Measurements from ENCODE around the gene CRMP1.
A peak's percentile ranks its signal among the peaks of the same experiment; 100 is the strongest.

CRMP1 gene

DNA sequence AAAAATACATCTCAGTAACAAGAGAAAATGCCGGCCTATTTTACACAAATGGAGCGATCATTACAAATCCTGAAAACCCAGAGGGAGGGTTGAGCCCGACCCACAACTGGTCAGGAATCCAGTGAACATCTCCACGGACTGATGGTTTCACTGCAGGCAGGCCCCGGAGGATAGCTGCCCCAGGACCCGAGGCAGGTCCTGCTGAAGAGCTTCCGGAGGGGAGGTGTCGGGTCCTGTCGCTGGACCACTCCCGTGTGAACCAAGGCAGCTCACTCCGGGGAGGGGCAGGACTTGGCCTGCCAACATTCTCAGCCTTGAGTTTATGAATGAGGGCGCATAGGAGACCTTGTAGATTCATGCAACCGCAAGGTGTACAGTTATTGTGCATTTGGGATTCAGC lies 4.8 kb upstream of the CRMP1 start:
- DNase-seq (ENCODE audit: low spot score) = no peak
- TF ChIP-seq, protein P1, sequence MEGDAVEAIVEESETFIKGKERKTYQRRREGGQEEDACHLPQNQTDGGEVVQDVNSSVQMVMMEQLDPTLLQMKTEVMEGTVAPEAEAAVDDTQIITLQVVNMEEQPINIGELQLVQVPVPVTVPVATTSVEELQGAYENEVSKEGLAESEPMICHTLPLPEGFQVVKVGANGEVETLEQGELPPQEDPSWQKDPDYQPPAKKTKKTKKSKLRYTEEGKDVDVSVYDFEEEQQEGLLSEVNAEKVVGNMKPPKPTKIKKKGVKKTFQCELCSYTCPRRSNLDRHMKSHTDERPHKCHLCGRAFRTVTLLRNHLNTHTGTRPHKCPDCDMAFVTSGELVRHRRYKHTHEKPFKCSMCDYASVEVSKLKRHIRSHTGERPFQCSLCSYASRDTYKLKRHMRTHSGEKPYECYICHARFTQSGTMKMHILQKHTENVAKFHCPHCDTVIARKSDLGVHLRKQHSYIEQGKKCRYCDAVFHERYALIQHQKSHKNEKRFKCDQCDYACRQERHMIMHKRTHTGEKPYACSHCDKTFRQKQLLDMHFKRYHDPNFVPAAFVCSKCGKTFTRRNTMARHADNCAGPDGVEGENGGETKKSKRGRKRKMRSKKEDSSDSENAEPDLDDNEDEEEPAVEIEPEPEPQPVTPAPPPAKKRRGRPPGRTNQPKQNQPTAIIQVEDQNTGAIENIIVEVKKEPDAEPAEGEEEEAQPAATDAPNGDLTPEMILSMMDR (IDR thresholded peaks at IDR 0.05; ENCODE audit: extremely low read depth, missing control alignments) = no peak

DNA sequence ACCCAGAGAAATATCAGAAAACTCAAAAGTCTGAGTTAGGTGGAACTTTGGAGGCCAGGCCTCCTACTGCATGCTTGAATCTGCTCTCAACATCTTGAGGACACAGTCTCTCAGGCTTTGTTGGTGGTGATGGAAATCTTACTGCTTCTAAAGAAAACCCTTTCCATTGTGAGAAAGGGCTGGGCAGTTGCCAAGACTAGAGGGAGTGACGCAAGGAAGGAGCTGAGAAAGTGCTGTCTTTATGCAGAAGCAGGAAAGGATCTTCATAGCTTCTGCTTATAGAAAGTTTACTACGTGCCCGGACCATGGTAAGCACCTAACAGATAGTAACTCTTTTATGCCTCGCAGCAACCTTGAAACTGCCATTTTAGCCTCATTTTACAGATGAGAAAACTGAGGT lies 2.4 kb upstream of the CRMP1 start:
- DNase-seq (ENCODE audit: low spot score) = no peak
- TF ChIP-seq, protein P1 (IDR thresholded peaks at IDR 0.05; ENCODE audit: extremely low read depth, missing control alignments) = no peak

DNA sequence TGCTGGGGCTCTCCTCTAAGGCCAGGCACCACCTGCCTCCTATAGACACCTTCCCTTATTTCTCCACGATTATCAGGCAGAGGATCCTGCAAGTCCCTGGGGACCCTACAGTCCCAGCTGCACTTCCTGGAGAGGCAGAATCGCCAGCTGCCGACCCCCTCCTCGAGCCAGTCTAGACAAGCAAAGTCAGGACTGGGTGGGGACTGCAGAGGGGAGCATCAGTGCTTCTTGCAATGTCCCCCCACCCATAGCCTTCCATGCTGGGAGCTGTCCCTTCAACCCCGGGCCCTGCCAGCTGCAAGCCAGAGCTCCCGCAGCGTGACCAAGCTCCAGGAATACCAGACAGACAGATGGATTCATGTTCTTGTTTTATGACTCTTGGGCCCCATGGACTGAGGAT lies 1.4 kb upstream of the CRMP1 start:
- TF ChIP-seq, protein P1 (IDR thresholded peaks at IDR 0.05; ENCODE audit: extremely low read depth, missing control alignments) = no peak
- no peak for DNase-seq (ENCODE audit: low spot score)

DNA sequence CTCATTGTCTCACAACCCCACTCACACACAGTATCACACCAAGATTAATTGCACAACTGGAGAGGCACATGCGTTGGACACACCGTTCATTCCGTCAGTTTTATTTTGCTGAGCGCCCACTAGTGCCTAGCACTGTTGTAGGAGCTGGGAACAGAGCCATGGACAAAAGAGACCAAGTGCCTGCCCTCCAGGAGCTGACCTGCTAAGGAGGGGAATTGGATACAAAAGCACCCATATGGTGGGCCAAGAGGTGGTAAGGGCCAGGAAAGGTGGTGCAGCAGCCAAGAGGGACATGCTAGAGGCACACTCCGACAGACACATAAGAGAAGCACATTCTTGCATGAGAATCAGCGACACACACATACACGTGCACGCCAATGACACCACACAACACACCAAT lies 705 bp upstream of the CRMP1 start:
- no peak for DNase-seq (ENCODE audit: low spot score)
- TF ChIP-seq, protein P1 (IDR thresholded peaks at IDR 0.05; ENCODE audit: extremely low read depth, missing control alignments) = no peak

DNA sequence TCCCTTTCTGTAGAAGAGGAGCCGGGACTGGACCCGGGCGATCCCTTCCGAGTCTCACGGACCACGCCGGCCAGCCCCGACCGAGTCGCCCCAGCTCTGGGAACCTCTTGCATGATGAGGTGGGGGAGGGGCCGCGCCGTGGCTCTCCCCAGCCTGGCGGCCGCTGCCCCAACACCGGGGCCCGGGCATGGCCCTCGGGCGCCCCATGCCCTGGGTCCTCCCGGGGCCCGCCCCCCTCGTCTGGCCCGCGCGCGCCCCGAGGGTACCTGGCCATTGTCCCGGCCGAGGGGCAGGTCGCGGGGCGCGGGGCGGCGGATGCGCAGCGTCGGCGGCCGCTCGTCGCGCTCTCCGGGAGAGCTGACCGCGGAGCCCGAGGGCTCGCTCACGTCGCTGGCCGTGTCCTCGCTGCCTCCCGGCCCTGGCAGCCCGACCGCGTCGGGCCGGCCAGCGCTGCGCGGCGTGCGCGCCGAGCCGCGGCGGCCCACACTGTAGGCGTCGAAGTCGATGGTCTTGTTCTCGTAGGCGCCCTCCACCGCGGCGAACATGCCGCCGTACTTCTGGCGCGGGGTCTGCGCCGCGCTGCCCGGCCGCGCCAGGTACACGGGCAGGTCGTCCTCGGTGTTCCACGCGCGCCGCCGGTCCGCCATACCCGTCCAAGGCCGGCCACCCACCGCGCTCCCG lies 423 bp downstream of the CRMP1 start:
- peak; percentile 42 for DNase-seq (ENCODE audit: low spot score)

DNA sequence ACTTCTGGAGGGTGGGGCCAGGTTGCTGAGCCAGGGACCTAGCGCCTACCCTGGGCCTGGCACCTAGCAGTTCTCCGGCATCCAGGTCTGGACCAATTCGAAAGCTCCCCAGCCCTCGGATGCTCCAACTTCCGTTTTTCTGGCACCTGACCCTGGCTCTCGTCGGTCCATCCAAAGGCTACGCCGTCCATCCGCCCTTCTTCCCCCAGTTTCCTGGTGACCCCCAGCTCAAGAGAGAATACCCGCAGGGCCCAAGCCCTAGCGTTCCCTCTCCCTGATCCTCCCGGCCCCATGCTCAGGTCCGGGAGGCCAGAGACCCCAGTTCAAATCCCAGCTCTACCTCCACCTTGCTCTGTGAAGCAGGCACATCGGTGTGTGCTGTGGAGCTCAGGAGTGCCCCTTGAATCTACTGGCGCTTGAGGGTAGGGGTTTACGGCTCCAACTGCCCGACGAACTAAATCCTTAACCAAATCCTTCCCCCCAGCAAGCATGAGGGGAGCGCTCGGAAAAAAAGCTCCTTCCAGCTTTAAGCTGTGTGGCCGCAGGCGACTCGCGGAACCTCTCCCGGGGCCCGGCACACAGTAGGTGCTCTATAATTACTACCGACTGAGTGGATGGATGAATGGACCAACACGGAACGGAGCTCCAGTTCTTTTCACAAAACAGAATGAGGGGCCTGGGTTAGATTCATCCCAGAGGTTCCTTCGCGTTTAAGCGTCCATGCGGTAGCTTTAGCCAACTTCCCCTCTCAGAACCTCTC lies 1.1 kb downstream of the CRMP1 start:
- peak; percentile 34 for DNase-seq (ENCODE audit: low spot score)
- TF ChIP-seq, protein P1 (IDR thresholded peaks at IDR 0.05; ENCODE audit: extremely low read depth, missing control alignments) = no peak

More for the DNA sequence above, 423 bp downstream of the CRMP1 start:
- TF ChIP-seq, protein P1 (IDR thresholded peaks at IDR 0.05; ENCODE audit: extremely low read depth, missing control alignments) = no peak

DNA sequence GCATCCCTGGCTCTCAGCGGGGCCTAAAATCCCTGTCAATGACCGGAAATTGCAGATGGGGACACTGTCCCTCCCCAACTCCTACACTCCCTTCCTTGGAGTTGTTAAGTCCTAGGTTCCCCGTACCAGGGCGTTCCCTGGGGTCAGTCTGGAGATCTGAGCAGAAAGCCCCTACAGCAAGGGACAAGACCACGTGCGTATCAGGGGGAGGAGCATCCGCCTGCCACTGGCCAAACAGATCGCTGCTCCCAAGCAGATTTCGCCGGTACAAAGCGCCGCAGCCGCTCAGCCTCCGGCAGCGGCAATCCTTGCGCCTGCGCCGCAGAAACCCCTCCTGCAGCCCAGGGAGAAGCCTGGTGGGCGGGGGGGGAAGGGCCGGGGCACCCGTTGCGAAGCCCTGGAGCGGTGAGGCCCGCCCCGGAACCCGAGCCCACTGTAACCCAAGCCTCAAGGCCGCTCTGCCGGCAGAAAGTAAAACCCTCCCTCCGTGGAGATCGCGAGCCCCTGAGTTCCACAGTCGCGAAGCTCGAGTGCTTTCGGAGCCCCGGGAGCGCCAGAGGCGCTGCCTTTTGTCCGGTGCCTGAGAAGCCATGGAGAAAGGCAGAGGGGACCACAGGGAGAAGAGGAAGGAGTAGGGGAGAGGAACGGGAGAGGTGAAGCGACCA lies 2.7 kb downstream of the CRMP1 start:
- TF ChIP-seq, protein P1 (IDR thresholded peaks at IDR 0.05; ENCODE audit: extremely low read depth, missing control alignments) = no peak
- DNase-seq (ENCODE audit: low spot score) = peak; percentile 49
